Activated CD8-positive, alpha-beta memory T cell treated with anti-CD3 and anti-CD28 coated beads for 1 hour (primary cell): ENCODE data around the gene PTPRO.

Source experiments
- DNase-seq, 2 donors: peaks; one replicate each; pipeline ENCODE4 v3.0.0-alpha.2; 2020; ENCODE audit warnings: low read depth in 1 of 2; ENCODE audit errors: extremely low read depth in 1 of 2

The PTPRO gene

DNA sequence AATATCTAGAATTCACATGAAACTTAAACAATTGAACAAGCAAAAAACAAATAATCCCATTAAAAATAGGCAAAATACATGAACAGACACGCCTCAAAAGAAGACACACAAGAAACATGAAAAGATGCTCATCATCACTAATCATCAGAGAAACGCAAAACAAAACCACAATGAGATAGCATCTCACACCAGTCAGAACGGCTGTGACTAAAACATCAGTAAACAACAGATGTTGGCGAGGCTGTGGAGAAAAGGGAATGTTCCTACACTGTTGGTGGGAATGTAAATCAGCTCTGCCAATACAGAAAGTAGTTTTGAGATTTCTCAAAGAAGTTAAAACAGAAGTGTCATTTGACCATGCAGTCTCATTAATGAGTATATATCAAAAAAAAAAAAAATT is 121.3 kb downstream of the PTPRO start:
- no peak for DNase-seq

GRCh38 chr12:15444523-15444922 is 122.2 kb downstream of the PTPRO start:
- no peak for DNase-seq

DNA sequence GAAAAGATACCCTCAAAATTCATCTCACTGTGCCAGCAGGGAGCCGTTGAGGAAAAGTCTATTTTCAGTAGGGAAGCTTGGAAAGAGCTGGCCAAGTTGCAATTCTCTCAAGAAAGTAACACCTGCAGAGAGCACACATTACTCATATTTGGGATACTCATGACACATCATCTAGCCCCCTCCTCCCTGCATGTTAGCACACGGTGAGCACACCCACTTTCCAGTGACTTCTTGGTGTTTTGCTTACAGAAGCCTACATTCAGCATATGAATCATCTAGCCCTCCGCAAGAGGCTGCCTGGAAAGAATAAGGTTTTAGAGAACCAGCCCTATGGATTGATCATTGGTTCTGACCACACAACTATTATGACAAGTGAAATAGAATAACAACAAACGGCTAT is 124.5 kb downstream of the PTPRO start:
- no peak for DNase-seq

GRCh38 chr12:15453613-15454012 is 131.3 kb downstream of the PTPRO start:
- DNase-seq = no peak

GRCh38 chr12:15458008-15458407 is 135.7 kb downstream of the PTPRO start:
- no peak for DNase-seq

GRCh38 chr12:15468911-15469310 is 146.6 kb downstream of the PTPRO start:
- no peak for DNase-seq

- no peak for DNase-seq
Observed at GRCh38 chr12:15469356-15469755, 147.0 kb downstream of the PTPRO start.

- no peak for DNase-seq
Observed at GRCh38 chr12:15472036-15472435, 149.7 kb downstream of the PTPRO start.

- DNase-seq = no peak
Observed at GRCh38 chr12:15474766-15475165, 152.5 kb downstream of the PTPRO start.

GRCh38 chr12:15477761-15478160 is 155.5 kb downstream of the PTPRO start:
- DNase-seq = no peak

GRCh38 chr12:15481846-15482245 is 159.5 kb downstream of the PTPRO start:
- DNase-seq = no peak

GRCh38 chr12:15485466-15485865 is 163.2 kb downstream of the PTPRO start:
- DNase-seq = no peak

GRCh38 chr12:15486859-15487258 is 164.6 kb downstream of the PTPRO start:
- no peak for DNase-seq

DNA sequence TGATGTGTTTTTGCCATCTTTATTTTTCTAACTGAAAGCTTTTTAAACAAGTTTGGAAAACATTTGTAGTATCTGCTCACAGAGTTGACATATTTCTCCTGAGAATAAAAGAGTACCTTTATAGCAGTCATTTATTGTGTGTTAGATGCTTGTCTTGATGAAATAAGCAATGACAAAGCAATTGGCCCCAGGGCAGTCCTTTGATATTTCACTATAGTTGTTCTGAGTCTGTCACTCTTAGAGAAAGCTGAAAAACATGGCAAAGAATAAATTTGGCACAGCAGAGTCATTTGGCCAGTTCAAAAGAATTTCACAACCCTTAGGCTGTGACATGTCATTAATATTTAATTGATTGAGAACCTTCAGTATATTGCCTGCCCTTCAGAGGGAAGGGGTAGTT is 166.2 kb downstream of the PTPRO start:
- no peak for DNase-seq

- DNase-seq = no peak
Observed at GRCh38 chr12:15494329-15495046, 172.2 kb downstream of the PTPRO start.

DNA sequence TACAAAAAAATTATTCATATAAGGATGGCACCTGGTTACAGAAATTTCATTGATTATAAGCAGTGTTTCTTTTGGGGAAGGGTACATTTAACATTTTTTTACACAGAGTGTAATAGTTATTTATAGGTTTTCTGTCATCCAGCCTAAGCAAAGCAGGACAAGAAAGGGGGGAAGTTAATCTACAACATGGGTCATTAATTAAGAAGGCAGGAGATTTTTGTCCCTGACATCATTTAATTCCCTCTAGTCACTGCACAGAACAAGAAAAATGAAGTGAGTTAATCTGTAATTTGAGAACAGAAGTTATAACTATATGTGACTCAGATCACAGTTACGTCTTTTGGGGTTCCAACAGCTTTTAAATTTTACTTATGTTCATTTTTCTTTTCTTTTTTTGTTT is 173.4 kb downstream of the PTPRO start:
- DNase-seq = no peak

- DNase-seq = no peak
Observed at GRCh38 chr12:15496738-15497137, 174.4 kb downstream of the PTPRO start.

DNA sequence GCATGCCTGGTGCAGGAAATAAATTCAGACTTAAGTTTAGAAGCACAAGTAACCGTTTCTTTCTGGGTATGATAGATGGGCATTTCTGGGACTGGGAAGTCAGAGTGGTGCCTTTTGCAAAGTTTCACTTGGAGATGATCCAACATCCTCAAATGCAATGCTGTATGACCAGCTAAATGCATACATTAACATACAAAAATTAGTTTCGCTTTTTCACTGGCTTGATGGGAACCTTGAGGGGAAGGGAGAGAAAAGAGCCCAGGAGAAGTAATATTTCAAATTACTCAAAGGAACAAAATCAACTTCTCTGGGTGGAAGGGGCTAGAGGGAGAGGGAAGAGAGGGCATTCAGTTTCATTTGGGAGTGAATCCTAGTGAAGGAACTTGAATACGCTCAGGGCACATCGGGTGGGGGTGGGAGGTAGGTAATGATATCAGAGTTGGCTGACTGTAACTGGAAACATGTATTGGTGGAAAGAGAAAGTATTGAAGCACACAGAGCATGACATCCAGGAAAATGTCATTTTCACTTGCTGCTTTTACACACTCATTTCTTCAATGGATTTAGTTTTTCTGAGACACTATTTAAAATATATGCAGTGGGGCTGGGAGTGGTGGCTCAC is 175.5 kb downstream of the PTPRO start:
- no peak for DNase-seq

GRCh38 chr12:15502211-15502610 is 179.9 kb downstream of the PTPRO start:
- DNase-seq = no peak

GRCh38 chr12:15505616-15506015 is 183.3 kb downstream of the PTPRO start:
- no peak for DNase-seq

- no peak for DNase-seq
Observed at GRCh38 chr12:15515010-15515409, 192.7 kb downstream of the PTPRO start.

- DNase-seq = no peak
Observed at GRCh38 chr12:15520083-15520482, 197.8 kb downstream of the PTPRO start.

GRCh38 chr12:15520844-15521243 is 198.5 kb downstream of the PTPRO start:
- no peak for DNase-seq
